ENCODE data around the gene PIK3R2. TPM values are rescaled to one million over a fixed set of nuclear protein-coding genes. Genes with fewer than 3 reads are reported as not detected.

Gene PIK3R2
- total and polyA plus RNA-seq, 2 of the 13 experiments (the other 11 are each of a cell fraction or from before 2014, with no cell fraction given) = 18.6 to 25.3 TPM

DNA sequence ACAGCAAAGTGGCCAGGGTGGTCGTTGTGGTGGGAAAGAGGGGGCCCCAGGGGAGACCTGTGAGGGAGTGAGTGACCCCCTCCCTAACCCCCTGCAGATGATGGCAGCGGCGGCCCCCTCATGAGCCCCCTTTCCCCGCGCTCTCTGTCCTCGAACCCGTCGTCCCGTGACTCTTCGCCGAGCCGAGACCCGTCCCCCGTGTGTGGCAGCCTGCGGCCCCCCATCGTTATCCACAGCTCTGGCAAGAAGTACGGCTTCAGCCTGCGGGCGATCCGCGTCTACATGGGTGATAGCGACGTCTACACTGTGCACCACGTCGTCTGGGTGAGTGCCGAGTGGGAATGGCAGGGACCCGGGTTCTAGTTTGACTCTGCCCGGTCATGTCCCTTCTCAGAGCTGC lies 8.1 kb upstream of the PIK3R2 start:
- Histone ChIP-seq H3K4me1 (ENCODE audit: insufficient read depth, low read length) (peaks cover 1% of the 10 kb centered on the region), H2AFZ (ENCODE audit: low read length) (no peak overlapping the region), H3K9me3 (ENCODE audit: low read length) (no peaks in the 10 kb centered on the region), H3K36me3 (replicated peaks in 1 of 2; ENCODE audit: control insufficient read depth in 1 of 2, insufficient read depth in 2 of 2, low read length in 2 of 2) (peaks cover 17 to 46% of the 10 kb centered on the region in 2 experiments), H3K27ac (ENCODE audit: extremely low read length, insufficient read depth, low read length) (no peak overlapping the region), H3K4me3 (replicated peaks in 1 of 3; ENCODE audit: insufficient read depth in 1 of 3, low read depth in 2 of 3, low read length in 3 of 3) (no peak overlapping the region), H3K27me3 (ENCODE audit: control insufficient read depth in 1 of 2, insufficient read depth in 2 of 2, low read length in 2 of 2) (no peaks in the 10 kb centered on the region; a peak in 1 of 5 replicates), H3K9ac (ENCODE audit: insufficient read depth, low read depth, low read length) (no peak overlapping the region), H3K79me2 (ENCODE audit: insufficient read depth, low read length) (no peaks in the 10 kb centered on the region), H4K20me1 (ENCODE audit: insufficient read depth, low read length) (no peaks in the 10 kb centered on the region), H3K4me2 (ENCODE audit: low read depth, low read length) (no peak overlapping the region)
- intact Hi-C loops (cut with micrococcal nuclease; ENCODE audit: unreplicated experiment) (no loop called here), in situ Hi-C loops (cut with HindIII; ENCODE audit: extremely low pct_ligation_motif_present, low pct_unique_long_range_greater_than_20kb) (no loop called here)
- WGBS (ENCODE audit: low lambda C conversion rate) = 95% methylated on average over 28 of the region's 28 CpGs
- ChIA-PET POLR2A (no interaction called here), CTCF (ENCODE audit: low intra/inter-chr PET ratio, low total read pairs) (no interaction called here)
- DNase-seq (ENCODE audit: low spot score) (no peak), FAIRE-seq (no peak), ATAC-seq (no peak)
- BruUV-seq (replicated peaks) = no TSS peak
- TF ChIP-seq ZNF33B (CRISPR knock-in tag; IDR thresholded peaks at IDR 0.05) = no peak

DNA sequence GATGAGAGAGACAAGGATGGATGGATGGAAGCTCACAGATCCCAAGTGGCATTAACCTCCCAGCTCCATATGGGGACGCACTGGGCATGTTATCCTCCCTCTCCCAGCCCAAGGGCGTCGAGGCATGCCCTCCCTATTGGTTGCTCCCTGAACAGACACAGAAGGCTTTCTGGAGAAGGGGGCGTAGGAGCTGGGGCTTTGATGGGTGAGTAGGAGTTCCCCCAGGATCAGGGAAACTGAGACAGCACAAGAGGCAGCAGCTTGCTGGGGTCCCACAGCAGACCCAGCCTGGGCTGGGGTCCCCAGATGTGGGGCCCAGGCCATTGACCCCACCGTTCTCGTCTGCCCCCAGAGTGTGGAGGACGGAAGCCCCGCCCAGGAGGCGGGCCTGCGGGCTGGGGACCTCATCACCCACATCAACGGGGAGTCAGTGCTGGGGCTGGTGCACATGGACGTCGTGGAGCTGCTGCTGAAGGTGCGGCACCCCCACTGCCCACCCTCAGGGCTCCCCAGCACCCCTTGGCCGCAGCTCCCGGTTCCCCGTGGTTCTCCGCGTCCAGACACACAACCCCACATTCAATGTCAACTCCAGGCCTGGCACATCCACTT lies 7.5 kb upstream of the PIK3R2 start:
- Histone ChIP-seq H3K9me3 (ENCODE audit: low read length) (no peaks in the 10 kb centered on the region), H4K20me1 (ENCODE audit: insufficient read depth, low read length) (no peaks in the 10 kb centered on the region), H3K4me3 (replicated peaks in 1 of 3; ENCODE audit: insufficient read depth in 1 of 3, low read depth in 2 of 3, low read length in 3 of 3) (no peak overlapping the region), H3K9ac (ENCODE audit: insufficient read depth, low read depth, low read length) (no peak overlapping the region), H3K4me1 (ENCODE audit: insufficient read depth, low read length) (peaks cover 7% of the 10 kb centered on the region), H3K36me3 (replicated peaks in 1 of 2; ENCODE audit: control insufficient read depth in 1 of 2, insufficient read depth in 2 of 2, low read length in 2 of 2) (peaks cover 17 to 43% of the 10 kb centered on the region in 2 experiments), H3K27ac (ENCODE audit: extremely low read length, insufficient read depth, low read length) (no peak overlapping the region), H3K27me3 (ENCODE audit: control insufficient read depth in 1 of 2, insufficient read depth in 2 of 2, low read length in 2 of 2) (no peaks in the 10 kb centered on the region; a peak in 1 of 5 replicates), H3K79me2 (ENCODE audit: insufficient read depth, low read length) (no peaks in the 10 kb centered on the region), H3K4me2 (ENCODE audit: low read depth, low read length) (no peak overlapping the region), H2AFZ (ENCODE audit: low read length) (no peak overlapping the region)
- DNase-seq (ENCODE audit: low spot score) (no peak), FAIRE-seq (no peak), ATAC-seq (no peak)
- ChIA-PET CTCF (ENCODE audit: low intra/inter-chr PET ratio, low total read pairs) (no interaction called here), POLR2A (no interaction called here)
- in situ Hi-C loops (cut with HindIII; ENCODE audit: extremely low pct_ligation_motif_present, low pct_unique_long_range_greater_than_20kb) = no loop called here
- no TSS peak for BruUV-seq (replicated peaks)
- intact Hi-C loops (cut with micrococcal nuclease; ENCODE audit: unreplicated experiment) = no loop called here
- 100% methylated on average over 9 of the region's 19 CpGs for WGBS (ENCODE audit: low lambda C conversion rate)
- TF ChIP-seq KMT2B (CRISPR knock-in tag; IDR thresholded peaks at IDR 0.05) (no peak), CBX2 (IDR thresholded peaks at IDR 0.05; ENCODE audit: low read depth, low read length) (no peak), CBX2 (CRISPR knock-in tag; IDR thresholded peaks at IDR 0.05; ENCODE audit: low read depth) (no peak), SP1 (IDR thresholded peaks at IDR 0.05) (no peak), SP1 (CRISPR knock-in tag; IDR thresholded peaks at IDR 0.05) (no peak), KLF12 (CRISPR knock-in tag; IDR thresholded peaks at IDR 0.05; ENCODE audit: borderline replicate concordance) (no peak), KLF16 (CRISPR knock-in tag; IDR thresholded peaks at IDR 0.05) (no peak), MYC (CRISPR knock-in tag; IDR thresholded peaks at IDR 0.05; ENCODE audit: borderline replicate concordance) (no peak), PBX2 (CRISPR knock-in tag; IDR thresholded peaks at IDR 0.05) (no peak), ZNF530 (CRISPR knock-in tag; IDR thresholded peaks at IDR 0.05; ENCODE audit: low read depth) (no peak), ZNF788 (CRISPR knock-in tag; IDR thresholded peaks at IDR 0.05; ENCODE audit: borderline replicate concordance) (no peak), ZBTB14 (CRISPR knock-in tag; IDR thresholded peaks at IDR 0.05) (no peak)
- TF ChIP-seq, protein P1, sequence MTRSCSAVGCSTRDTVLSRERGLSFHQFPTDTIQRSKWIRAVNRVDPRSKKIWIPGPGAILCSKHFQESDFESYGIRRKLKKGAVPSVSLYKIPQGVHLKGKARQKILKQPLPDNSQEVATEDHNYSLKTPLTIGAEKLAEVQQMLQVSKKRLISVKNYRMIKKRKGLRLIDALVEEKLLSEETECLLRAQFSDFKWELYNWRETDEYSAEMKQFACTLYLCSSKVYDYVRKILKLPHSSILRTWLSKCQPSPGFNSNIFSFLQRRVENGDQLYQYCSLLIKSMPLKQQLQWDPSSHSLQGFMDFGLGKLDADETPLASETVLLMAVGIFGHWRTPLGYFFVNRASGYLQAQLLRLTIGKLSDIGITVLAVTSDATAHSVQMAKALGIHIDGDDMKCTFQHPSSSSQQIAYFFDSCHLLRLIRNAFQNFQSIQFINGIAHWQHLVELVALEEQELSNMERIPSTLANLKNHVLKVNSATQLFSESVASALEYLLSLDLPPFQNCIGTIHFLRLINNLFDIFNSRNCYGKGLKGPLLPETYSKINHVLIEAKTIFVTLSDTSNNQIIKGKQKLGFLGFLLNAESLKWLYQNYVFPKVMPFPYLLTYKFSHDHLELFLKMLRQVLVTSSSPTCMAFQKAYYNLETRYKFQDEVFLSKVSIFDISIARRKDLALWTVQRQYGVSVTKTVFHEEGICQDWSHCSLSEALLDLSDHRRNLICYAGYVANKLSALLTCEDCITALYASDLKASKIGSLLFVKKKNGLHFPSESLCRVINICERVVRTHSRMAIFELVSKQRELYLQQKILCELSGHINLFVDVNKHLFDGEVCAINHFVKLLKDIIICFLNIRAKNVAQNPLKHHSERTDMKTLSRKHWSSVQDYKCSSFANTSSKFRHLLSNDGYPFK (CRISPR knock-in tag; IDR thresholded peaks at IDR 0.05; ENCODE audit: borderline replicate concordance) = no peak
